HepG2 (cell line): Measurements from ENCODE around the gene ANKRD35. TPM values are rescaled to one million over a fixed set of nuclear protein-coding genes. Genes with fewer than 3 reads are reported as not detected.

Experiments
- AGO1 ChIP-seq: fragments of 200-400 bp; formaldehyde crosslinking; IDR thresholded peaks from 2 replicates; pipeline ENCODE4 v1.6.1; 2017; ENCODE audit warnings: mild to moderate bottlenecking, low read depth, low read length, moderate library complexity; ENCODE audit not compliant: poor library complexity, severe bottlenecking
- HIVEP1 ChIP-seq: sonication (generic); formaldehyde crosslinking; IDR thresholded peaks from 2 replicates; pipeline ENCODE4 v1.4.0; 2020; ENCODE audit warnings: mild to moderate bottlenecking, missing genetic modification reagents
- PHF21A ChIP-seq: sonication (generic); formaldehyde crosslinking; IDR thresholded peaks from 2 replicates; pipeline ENCODE4 v1.5.0; 2020; ENCODE audit warnings: mild to moderate bottlenecking, missing genetic modification reagents
- POLR2G ChIP-seq: fragments of 200-400 bp; formaldehyde crosslinking; IDR thresholded peaks from 2 replicates; pipeline ENCODE4 v1.6.1; 2018; ENCODE audit warnings: mild to moderate bottlenecking, low read depth, low read length, moderate library complexity
- SOX6 ChIP-seq, 2 experiments: fragments of 450-650 bp in 1 of 2; sonication (generic) in 1 of 2; formaldehyde crosslinking in 1 of 2; IDR thresholded peaks; 2 replicates each; pipeline versions ENCODE4 v1.4.0 to v1.6.1; 2017 to 2020; ENCODE audit warnings: antibody characterized with exemption in 1 of 2, mild to moderate bottlenecking in 1 of 2, missing genetic modification reagents in 1 of 2
- ZMYM3 ChIP-seq: sonication (generic); formaldehyde crosslinking; IDR thresholded peaks from 2 replicates; pipeline ENCODE4 v1.5.1; 2020; ENCODE audit warnings: mild to moderate bottlenecking, missing genetic modification reagents
- polyA plus RNA-seq, 8 experiments: library from polyadenylated mRNA; depleted of rRNA in 3 of 8; stranded (reverse) in 7 of 8; unstranded in 1 of 8; fragments of >200 nt; fragmentation: Illumina TruSeq in 4 of 8; extraction: Trizol in 4 of 8; gene quantifications; 2 replicates each; pipeline versions ENCODE4 v1.2.1 to v1.2.3, GENCODE V29; 2011 to 2016; ENCODE audit warnings: low read depth in 4 of 8, missing spikeins in 1 of 8, mixed read lengths in 1 of 8; ENCODE audit not compliant: insufficient read depth in 1 of 8
- total RNA-seq, 5 experiments: library from RNA; depleted of rRNA; stranded (reverse); fragments of >200 nt; fragmentation: Illumina TruSeq; extraction: Trizol; gene quantifications; 2 replicates each; pipeline ENCODE4 v1.2.3, GENCODE V29; 2016; ENCODE audit warnings: low read depth in 1 of 5
- TF ChIP-seq, protein P1 (sequence below): sonication (generic); formaldehyde crosslinking; conservative IDR thresholded peaks from 2 replicates; pipeline ENCODE4 v1.8.1; 2023; ENCODE audit warnings: missing genetic modification reagents

The ANKRD35 gene
- total and polyA plus RNA-seq, 2 of the 13 experiments (the other 11 are each of a cell fraction or from before 2014, with no cell fraction given), result 0.02 TPM; not detected in 1

DNA sequence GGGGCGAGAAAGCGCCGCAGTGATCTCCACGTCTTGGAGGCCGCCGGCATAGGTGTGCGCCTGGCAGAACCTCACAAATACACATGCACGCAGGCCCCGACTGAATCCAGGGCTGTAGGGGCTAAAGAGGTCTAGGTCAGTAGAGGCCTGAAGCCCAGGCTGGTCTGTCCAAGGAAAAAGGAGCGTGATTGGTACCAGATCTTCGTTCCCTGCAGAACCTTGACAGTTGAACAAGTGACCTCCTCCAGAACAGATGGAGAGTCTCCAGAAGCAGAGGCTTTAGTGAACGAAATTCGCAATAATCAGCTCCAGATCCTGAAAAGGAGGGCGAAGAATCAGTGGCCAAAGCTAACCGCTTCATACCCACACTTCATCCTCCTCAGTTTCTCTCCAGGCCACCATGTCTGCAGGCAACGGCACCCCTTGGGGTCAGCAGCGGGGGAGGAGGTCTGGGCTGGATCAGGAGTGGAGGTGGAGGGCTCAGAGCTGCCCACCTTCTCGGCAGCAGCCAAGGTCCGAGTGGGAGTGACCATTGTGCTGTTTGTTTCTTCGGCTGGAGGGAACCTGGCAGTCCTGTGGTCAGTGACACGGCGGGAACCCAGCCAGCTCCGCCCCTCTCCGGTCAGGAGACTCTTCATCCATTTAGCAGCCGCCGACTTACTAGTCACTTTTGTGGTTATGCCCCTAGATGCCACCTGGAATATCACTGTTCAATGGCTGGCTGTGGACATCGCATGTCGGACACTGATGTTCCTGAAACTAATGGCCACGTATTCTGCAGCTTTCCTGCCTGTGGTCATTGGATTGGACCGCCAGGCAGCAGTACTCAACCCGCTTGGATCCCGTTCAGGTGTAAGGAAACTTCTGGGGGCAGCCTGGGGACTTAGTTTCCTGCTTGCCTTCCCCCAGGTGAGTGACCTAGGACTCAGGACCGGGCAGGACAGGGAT, 33.6 kb upstream of the ANKRD35 start (continued):
- TF ChIP-seq HIVEP1 (CRISPR knock-in tag) (peak; percentile 38; the same call in 1 of the 2 replicates), PHF21A (CRISPR knock-in tag) (0 out of 2 replicates have a peak, but pooled peaks have one; percentile 5), ZMYM3 (CRISPR knock-in tag) (peak; percentile 14; the same call in 1 of the 2 replicates), SOX6 (IDR thresholded peaks at IDR 0.05) (no peak), SOX6 (CRISPR knock-in tag; IDR thresholded peaks at IDR 0.05) (peak; percentile 4; the same call in 1 of the 2 replicates), POLR2G (peak; percentile 50; the same call in 1 of the 2 replicates), AGO1 (peak; percentile 4)
- TF ChIP-seq, protein P1, sequence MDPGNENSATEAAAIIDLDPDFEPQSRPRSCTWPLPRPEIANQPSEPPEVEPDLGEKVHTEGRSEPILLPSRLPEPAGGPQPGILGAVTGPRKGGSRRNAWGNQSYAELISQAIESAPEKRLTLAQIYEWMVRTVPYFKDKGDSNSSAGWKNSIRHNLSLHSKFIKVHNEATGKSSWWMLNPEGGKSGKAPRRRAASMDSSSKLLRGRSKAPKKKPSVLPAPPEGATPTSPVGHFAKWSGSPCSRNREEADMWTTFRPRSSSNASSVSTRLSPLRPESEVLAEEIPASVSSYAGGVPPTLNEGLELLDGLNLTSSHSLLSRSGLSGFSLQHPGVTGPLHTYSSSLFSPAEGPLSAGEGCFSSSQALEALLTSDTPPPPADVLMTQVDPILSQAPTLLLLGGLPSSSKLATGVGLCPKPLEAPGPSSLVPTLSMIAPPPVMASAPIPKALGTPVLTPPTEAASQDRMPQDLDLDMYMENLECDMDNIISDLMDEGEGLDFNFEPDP, result 0 out of 2 replicates have a peak, but pooled peaks have one; percentile 57
